HepG2 (cell line): ENCODE results near the gene COL4A2. TPM values are rescaled to one million over a fixed set of nuclear protein-coding genes. Genes with fewer than 3 reads are reported as not detected.

Experiments used
- ATAC-seq: fragments of 200-7000 bp; cut with Tn5 transposase; 3 replicates; pipeline ENCODE4 v1.9.1; 2020; ENCODE audit warnings: mild to moderate bottlenecking, moderate library complexity
- BruUV-seq: library from RNA; stranded (reverse); fragments of 400-500 nt; replicated peaks from 2 replicates; lab custom pipeline; 2021; lab: Mats Ljungman, UMichigan
- CTCF ChIA-PET: fragments of 300-600 bp; formaldehyde crosslinking; extraction: SDS; loops from one replicate; lab custom pipeline; 2021; ENCODE audit warnings: low total read pairs, inconsistent platforms, low intra/inter-chr PET ratio; lab: Yijun Ruan, JAX
- POLR2A ChIA-PET: fragments of 350-600 bp; sonication (Branson Sonifier 250); formaldehyde crosslinking; loops from one replicate; lab custom pipeline; 2020; ENCODE audit warnings: antibody characterized with exemption, inconsistent platforms; lab: Yijun Ruan, JAX
- DNase-seq: peaks from one replicate; pipeline ENCODE4 v3.0.0-alpha.2; 2015; ENCODE audit warnings: low spot score
- FAIRE-seq: peaks from 3 replicates; lab custom pipeline; 2011; peaks lifted over from hg19 to GRCh38; lab: Jason Lieb, UNC
- H2AFZ ChIP-seq: one replicate; pipeline ENCODE4 v1.6.1; 2011; ENCODE audit warnings: low read length, inconsistent platforms
- H3K27ac ChIP-seq: fragments of 300-600 bp; 3 replicates; pipeline ENCODE4 v1.8.0; 2011; ENCODE audit warnings: mixed run types, mild to moderate bottlenecking, mixed read lengths, low read length, inconsistent platforms; ENCODE audit not compliant: insufficient read depth; ENCODE audit errors: extremely low read length
- H3K27me3 ChIP-seq, 2 experiments: fragments of 200-600 bp in 1 of 2; 2 replicates in 1 of 2; 3 replicates in 1 of 2; pipeline versions ENCODE4 v1.6.0 to v1.8.0; 2011; ENCODE audit warnings: low read length in 2 of 2, mild to moderate bottlenecking in 2 of 2, moderate library complexity in 2 of 2, inconsistent platforms in 1 of 2; ENCODE audit not compliant: insufficient read depth in 2 of 2, control insufficient read depth in 1 of 2
- H3K36me3 ChIP-seq, 2 experiments: fragments of 200-600 bp in 1 of 2; replicated peaks in 1 of 2; 2 replicates in 1 of 2; 3 replicates in 1 of 2; pipeline versions ENCODE4 v1.5.1 to v1.8.0; 2011; ENCODE audit warnings: low read length in 2 of 2, inconsistent platforms in 1 of 2; ENCODE audit not compliant: insufficient read depth in 2 of 2, control insufficient read depth in 1 of 2
- H3K4me1 ChIP-seq: 2 replicates; pipeline ENCODE4 v1.5.1; 2012; ENCODE audit warnings: low read length, inconsistent platforms; ENCODE audit not compliant: insufficient read depth
- H3K4me2 ChIP-seq: 2 replicates; pipeline ENCODE4 v1.6.0; 2011; ENCODE audit warnings: low read depth, low read length, inconsistent platforms
- H3K4me3 ChIP-seq, 3 experiments: fragments of 200-600 bp in 1 of 3; sonication (generic), shearing (Covaris generic) in 1 of 3; replicated peaks in 1 of 3; 2 replicates each; pipeline ENCODE4 v1.5.1; 2011 to 2016; ENCODE audit warnings: low read length in 3 of 3, inconsistent platforms in 2 of 3, low read depth in 2 of 3, mild to moderate bottlenecking in 2 of 3, control low read depth in 1 of 3, mixed read lengths in 1 of 3; ENCODE audit not compliant: insufficient read depth in 1 of 3
- H3K79me2 ChIP-seq: one replicate; pipeline ENCODE4 v1.6.1; 2011; ENCODE audit warnings: low read length, inconsistent platforms; ENCODE audit not compliant: insufficient read depth
- H3K9ac ChIP-seq: 2 replicates; pipeline ENCODE4 v1.6.0; 2011; ENCODE audit warnings: mild to moderate bottlenecking, low read depth, low read length, inconsistent platforms; ENCODE audit not compliant: insufficient read depth
- H3K9me3 ChIP-seq: 2 replicates; pipeline ENCODE4 v1.5.1; 2012; ENCODE audit warnings: mild to moderate bottlenecking, low read length
- H4K20me1 ChIP-seq: 2 replicates; pipeline ENCODE4 v1.6.0; 2011; ENCODE audit warnings: inconsistent platforms, mild to moderate bottlenecking, low read length, moderate library complexity; ENCODE audit not compliant: insufficient read depth
- FOXK2 ChIP-seq: fragments of 450-650 bp; IDR thresholded peaks from 2 replicates; pipeline ENCODE4 v1.6.1; 2016
- HIVEP1 ChIP-seq: sonication (generic); formaldehyde crosslinking; IDR thresholded peaks from 2 replicates; pipeline ENCODE4 v1.4.0; 2020; ENCODE audit warnings: mild to moderate bottlenecking, missing genetic modification reagents
- MEIS1 ChIP-seq: sonication (generic); formaldehyde crosslinking; IDR thresholded peaks from 2 replicates; pipeline ENCODE4 v1.9.0; 2021; ENCODE audit warnings: mild to moderate bottlenecking, missing genetic modification reagents, moderate library complexity, borderline replicate concordance
- ZC3H4 ChIP-seq: sonication (generic); formaldehyde crosslinking; IDR thresholded peaks from 2 replicates; pipeline ENCODE4 v1.4.0; 2020; ENCODE audit warnings: missing genetic modification reagents, borderline replicate concordance
- ZNF644 ChIP-seq: IDR thresholded peaks from 2 replicates; pipeline ENCODE4 v1.6.1; 2016; ENCODE audit warnings: low read depth
- ZNF672 ChIP-seq: sonication (generic); formaldehyde crosslinking; IDR thresholded peaks from 2 replicates; pipeline ENCODE4 v1.8.1; 2022; ENCODE audit warnings: missing genetic modification reagents
- ZNF782 ChIP-seq: sonication (generic); formaldehyde crosslinking; IDR thresholded peaks from 2 replicates; pipeline ENCODE4 v1.4.0; 2020; ENCODE audit warnings: missing genetic modification reagents, mild to moderate bottlenecking, borderline replicate concordance
- WGBS: methylation state at CpG from one replicate; pipeline ENCODE4 v1.1.6; 2017; ENCODE audit warnings: low lambda C conversion rate; 5-methylcytosine and 5-hydroxymethylcytosine counted together
- in situ Hi-C: cut with HindIII; loops from 2 replicates; pipeline ENCODE4 v1.10.0; 2017; ENCODE audit warnings: low pct_unique_long_range_greater_than_20kb; ENCODE audit not compliant: extremely low pct_ligation_motif_present
- intact Hi-C: fragments of 100-400 bp; cut with micrococcal nuclease; formaldehyde crosslinking; loops from one replicate; pipeline ENCODE4 v1.10.0; 2022; ENCODE audit not compliant: unreplicated experiment
- polyA plus RNA-seq, 8 experiments: library from polyadenylated mRNA; depleted of rRNA in 3 of 8; stranded (reverse) in 7 of 8; unstranded in 1 of 8; fragments of >200 nt; fragmentation: Illumina TruSeq in 4 of 8; extraction: Trizol in 4 of 8; gene quantifications; 2 replicates each; pipeline versions ENCODE4 v1.2.1 to v1.2.3, GENCODE V29; 2011 to 2016; ENCODE audit warnings: low read depth in 4 of 8, missing spikeins in 1 of 8, mixed read lengths in 1 of 8; ENCODE audit not compliant: insufficient read depth in 1 of 8
- total RNA-seq, 5 experiments: library from RNA; depleted of rRNA; stranded (reverse); fragments of >200 nt; fragmentation: Illumina TruSeq; extraction: Trizol; gene quantifications; 2 replicates each; pipeline ENCODE4 v1.2.3, GENCODE V29; 2016; ENCODE audit warnings: low read depth in 1 of 5
- TF ChIP-seq, protein P1 (sequence below): sonication (generic); formaldehyde crosslinking; IDR thresholded peaks from 2 replicates; pipeline ENCODE4 v1.5.0; 2020; ENCODE audit warnings: mild to moderate bottlenecking, missing genetic modification reagents
- TF ChIP-seq, protein P2 (sequence below): IDR thresholded peaks from 2 replicates; pipeline ENCODE4 v1.6.1; 2018; ENCODE audit warnings: missing genetic modification reagents, mild to moderate bottlenecking, missing compliant biosample characterization

The COL4A2 gene
- total and polyA plus RNA-seq, 2 of the 13 experiments (the other 11 are each of a cell fraction or from before 2014, with no cell fraction given) = 0.22 to 1.9 TPM

DNA sequence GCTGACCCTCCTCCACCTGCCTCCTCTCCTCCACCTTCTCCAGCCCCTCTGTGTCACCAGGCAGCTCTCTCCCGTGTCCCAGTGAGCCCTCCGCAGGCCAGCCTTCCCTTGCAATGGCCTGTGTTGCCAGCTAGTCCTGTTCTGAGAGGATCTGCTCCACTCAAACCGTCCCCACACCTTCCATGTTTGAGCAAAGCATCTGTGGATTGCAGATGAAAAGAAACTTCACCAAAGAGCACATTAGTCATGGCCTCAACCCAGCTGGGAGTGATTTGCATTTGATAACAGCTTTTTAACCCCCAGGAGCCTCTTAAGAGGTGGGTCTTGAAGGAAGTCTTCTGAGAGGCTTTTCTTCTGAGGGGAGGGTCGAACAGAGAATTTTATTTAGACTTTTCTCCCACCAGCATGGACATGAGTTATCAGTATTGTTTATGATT lies 72.8 kb downstream of the COL4A2 start:
- H4K20me1 ChIP-seq = no peaks in the 10 kb centered on the region
- DNase-seq (no peak), ATAC-seq (no peak), FAIRE-seq (no peak)
- intact Hi-C loops = no loop called here
- H3K9ac ChIP-seq = no peak overlapping the region
- ChIA-PET CTCF (no interaction called here), POLR2A (no interaction called here)
- in situ Hi-C loops = no loop called here
- H3K27me3 ChIP-seq = peaks cover 3 to 63% of the 10 kb centered on the region in 2 experiments; a peak in 4 of 5 replicates
- 0% methylated on average over 4 of the region's 4 CpGs for WGBS
- no peak overlapping the region for H3K4me2 ChIP-seq
- H2AFZ ChIP-seq = no peak overlapping the region
- BruUV-seq = no TSS peak
- TF ChIP-seq ZNF782 (CRISPR knock-in tag) = no peak
- TF ChIP-seq, protein P1, sequence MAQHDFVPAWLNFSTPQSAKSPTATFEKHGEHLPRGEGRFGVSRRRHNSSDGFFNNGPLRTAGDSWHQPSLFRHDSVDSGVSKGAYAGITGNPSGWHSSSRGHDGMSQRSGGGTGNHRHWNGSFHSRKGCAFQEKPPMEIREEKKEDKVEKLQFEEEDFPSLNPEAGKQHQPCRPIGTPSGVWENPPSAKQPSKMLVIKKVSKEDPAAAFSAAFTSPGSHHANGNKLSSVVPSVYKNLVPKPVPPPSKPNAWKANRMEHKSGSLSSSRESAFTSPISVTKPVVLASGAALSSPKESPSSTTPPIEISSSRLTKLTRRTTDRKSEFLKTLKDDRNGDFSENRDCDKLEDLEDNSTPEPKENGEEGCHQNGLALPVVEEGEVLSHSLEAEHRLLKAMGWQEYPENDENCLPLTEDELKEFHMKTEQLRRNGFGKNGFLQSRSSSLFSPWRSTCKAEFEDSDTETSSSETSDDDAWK (CRISPR knock-in tag) = no peak
- no peak for TF ChIP-seq ZNF672 (CRISPR knock-in tag)
- TF ChIP-seq MEIS1 (CRISPR knock-in tag) = no peak
- no peak for TF ChIP-seq ZNF644
- no peak for TF ChIP-seq ZC3H4 (CRISPR knock-in tag)
- TF ChIP-seq FOXK2 = no peak
- no peak for TF ChIP-seq HIVEP1
- TF ChIP-seq, protein P2, sequence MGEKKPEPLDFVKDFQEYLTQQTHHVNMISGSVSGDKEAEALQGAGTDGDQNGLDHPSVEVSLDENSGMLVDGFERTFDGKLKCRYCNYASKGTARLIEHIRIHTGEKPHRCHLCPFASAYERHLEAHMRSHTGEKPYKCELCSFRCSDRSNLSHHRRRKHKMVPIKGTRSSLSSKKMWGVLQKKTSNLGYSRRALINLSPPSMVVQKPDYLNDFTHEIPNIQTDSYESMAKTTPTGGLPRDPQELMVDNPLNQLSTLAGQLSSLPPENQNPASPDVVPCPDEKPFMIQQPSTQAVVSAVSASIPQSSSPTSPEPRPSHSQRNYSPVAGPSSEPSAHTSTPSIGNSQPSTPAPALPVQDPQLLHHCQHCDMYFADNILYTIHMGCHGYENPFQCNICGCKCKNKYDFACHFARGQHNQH = no peak
- no peaks in the 10 kb centered on the region for H3K36me3 ChIP-seq
- no peak overlapping the region for H3K4me3 ChIP-seq
- H3K4me1 ChIP-seq = no peaks in the 10 kb centered on the region
- no peaks in the 10 kb centered on the region for H3K9me3 ChIP-seq
- no peaks in the 10 kb centered on the region for H3K79me2 ChIP-seq
- no peak overlapping the region for H3K27ac ChIP-seq
